Measurements from ENCODE around the gene PRRT4.

The PRRT4 gene

DNA sequence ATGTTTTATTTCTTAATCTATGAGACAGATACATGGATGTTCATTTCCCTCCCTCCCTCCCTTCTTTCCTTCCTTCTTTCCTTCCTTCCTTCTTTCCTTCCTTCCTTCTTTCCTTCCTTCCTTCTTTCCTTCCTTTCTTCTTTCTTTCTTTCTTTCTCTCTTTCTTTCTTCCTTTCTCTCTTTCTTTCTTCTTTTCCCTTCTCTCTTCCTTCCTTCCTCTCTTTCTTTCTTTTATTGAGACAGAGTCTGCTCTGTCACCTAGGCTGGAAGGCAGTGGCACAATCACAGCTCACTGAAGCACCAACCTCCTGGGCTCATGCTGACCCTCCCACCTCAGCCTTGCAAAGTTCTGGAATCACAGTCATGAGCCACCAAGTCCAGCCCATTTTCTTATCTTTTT lies 5.5 kb upstream of the PRRT4 start:
- no peak overlapping the region for H3K27ac ChIP-seq (replicated peaks)
- no peaks in the 10 kb centered on the region for H3K27me3 ChIP-seq (ENCODE audit: insufficient read depth, poor library complexity, severe bottlenecking)

DNA sequence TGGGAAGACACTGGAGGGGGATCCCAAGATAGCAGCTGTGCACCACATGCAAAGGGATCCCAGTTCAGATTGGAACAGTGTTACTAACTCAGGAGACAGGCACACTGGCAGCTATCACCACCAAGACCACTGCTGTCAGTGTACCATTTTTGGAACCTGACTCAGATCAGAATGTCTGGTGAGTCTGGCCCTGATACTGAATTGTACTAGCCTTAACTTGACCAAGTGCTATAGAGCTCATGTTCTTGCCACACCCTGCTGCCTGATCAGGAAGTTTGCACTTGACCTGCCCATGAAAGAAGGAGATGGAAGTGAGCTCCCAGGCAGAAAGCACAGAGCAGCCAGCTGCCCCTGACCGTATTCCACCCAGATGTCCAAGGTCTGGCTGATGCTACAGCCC lies 4.8 kb upstream of the PRRT4 start:
- Histone ChIP-seq H3K27me3 (ENCODE audit: insufficient read depth, poor library complexity, severe bottlenecking) (no peaks in the 10 kb centered on the region), H3K4me3 (replicated peaks; ENCODE audit: insufficient read depth, low read length) (no peak overlapping the region), H3K27ac (replicated peaks) (no peak overlapping the region)
- no peak for DNase-seq (ENCODE audit: low read depth in 1 of 2, low spot score in 1 of 2)
- TF ChIP-seq, protein P1, sequence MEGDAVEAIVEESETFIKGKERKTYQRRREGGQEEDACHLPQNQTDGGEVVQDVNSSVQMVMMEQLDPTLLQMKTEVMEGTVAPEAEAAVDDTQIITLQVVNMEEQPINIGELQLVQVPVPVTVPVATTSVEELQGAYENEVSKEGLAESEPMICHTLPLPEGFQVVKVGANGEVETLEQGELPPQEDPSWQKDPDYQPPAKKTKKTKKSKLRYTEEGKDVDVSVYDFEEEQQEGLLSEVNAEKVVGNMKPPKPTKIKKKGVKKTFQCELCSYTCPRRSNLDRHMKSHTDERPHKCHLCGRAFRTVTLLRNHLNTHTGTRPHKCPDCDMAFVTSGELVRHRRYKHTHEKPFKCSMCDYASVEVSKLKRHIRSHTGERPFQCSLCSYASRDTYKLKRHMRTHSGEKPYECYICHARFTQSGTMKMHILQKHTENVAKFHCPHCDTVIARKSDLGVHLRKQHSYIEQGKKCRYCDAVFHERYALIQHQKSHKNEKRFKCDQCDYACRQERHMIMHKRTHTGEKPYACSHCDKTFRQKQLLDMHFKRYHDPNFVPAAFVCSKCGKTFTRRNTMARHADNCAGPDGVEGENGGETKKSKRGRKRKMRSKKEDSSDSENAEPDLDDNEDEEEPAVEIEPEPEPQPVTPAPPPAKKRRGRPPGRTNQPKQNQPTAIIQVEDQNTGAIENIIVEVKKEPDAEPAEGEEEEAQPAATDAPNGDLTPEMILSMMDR (IDR thresholded peaks at IDR 0.05; ENCODE audit: insufficient read depth, low read length) = no peak
- no peak for TF ChIP-seq POLR2AphosphoS5 (IDR thresholded peaks at IDR 0.05; ENCODE audit: low read depth)
- TF ChIP-seq GABPA (IDR thresholded peaks at IDR 0.05; ENCODE audit: low read depth) = no peak
- TF ChIP-seq SPI1 (IDR thresholded peaks at IDR 0.05; ENCODE audit: borderline replicate concordance, low read depth) = no peak
- TF ChIP-seq, protein P2, sequence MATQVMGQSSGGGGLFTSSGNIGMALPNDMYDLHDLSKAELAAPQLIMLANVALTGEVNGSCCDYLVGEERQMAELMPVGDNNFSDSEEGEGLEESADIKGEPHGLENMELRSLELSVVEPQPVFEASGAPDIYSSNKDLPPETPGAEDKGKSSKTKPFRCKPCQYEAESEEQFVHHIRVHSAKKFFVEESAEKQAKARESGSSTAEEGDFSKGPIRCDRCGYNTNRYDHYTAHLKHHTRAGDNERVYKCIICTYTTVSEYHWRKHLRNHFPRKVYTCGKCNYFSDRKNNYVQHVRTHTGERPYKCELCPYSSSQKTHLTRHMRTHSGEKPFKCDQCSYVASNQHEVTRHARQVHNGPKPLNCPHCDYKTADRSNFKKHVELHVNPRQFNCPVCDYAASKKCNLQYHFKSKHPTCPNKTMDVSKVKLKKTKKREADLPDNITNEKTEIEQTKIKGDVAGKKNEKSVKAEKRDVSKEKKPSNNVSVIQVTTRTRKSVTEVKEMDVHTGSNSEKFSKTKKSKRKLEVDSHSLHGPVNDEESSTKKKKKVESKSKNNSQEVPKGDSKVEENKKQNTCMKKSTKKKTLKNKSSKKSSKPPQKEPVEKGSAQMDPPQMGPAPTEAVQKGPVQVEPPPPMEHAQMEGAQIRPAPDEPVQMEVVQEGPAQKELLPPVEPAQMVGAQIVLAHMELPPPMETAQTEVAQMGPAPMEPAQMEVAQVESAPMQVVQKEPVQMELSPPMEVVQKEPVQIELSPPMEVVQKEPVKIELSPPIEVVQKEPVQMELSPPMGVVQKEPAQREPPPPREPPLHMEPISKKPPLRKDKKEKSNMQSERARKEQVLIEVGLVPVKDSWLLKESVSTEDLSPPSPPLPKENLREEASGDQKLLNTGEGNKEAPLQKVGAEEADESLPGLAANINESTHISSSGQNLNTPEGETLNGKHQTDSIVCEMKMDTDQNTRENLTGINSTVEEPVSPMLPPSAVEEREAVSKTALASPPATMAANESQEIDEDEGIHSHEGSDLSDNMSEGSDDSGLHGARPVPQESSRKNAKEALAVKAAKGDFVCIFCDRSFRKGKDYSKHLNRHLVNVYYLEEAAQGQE (IDR thresholded peaks at IDR 0.05; ENCODE audit: insufficient replicate concordance, low read depth) = no peak

More for the DNA sequence above, 5.5 kb upstream of the PRRT4 start:
- no peak for TF ChIP-seq GABPA (IDR thresholded peaks at IDR 0.05; ENCODE audit: low read depth)
- TF ChIP-seq, protein P2 (IDR thresholded peaks at IDR 0.05; ENCODE audit: insufficient replicate concordance, low read depth) = no peak
- TF ChIP-seq, protein P1 (IDR thresholded peaks at IDR 0.05; ENCODE audit: insufficient read depth, low read length) = no peak
- no peak for DNase-seq (ENCODE audit: low read depth in 1 of 2, low spot score in 1 of 2)
- no peak overlapping the region for H3K4me3 ChIP-seq (replicated peaks; ENCODE audit: insufficient read depth, low read length)

DNA sequence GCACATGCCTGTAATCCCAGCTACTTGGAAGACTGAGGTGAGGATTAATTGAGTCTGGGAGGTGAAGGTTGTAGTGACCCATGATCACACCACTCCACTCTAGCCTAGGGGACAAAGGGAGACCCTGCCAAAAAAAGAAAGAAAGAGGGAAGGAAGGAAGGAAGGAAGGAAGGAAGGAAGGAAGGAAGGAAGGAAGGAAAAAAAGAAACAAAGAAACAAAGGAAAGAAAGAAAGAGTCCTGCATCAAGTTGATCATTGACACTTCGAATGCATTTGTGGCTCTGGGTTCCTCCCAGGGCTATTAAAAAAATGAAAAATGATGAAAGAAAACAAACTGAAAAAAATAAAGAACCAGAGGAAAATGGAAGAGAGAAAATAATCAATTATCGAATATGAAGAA lies 3.9 kb upstream of the PRRT4 start:
- TF ChIP-seq, protein P2 (IDR thresholded peaks at IDR 0.05; ENCODE audit: insufficient replicate concordance, low read depth) = no peak
- no peak for TF ChIP-seq POLR2AphosphoS5 (IDR thresholded peaks at IDR 0.05; ENCODE audit: low read depth)
- TF ChIP-seq, protein P1 (IDR thresholded peaks at IDR 0.05; ENCODE audit: insufficient read depth, low read length) = no peak
- no peak for TF ChIP-seq SPI1 (IDR thresholded peaks at IDR 0.05; ENCODE audit: borderline replicate concordance, low read depth)

More for the DNA sequence above, 3.9 kb upstream of the PRRT4 start:
- Histone ChIP-seq H3K27ac (replicated peaks) (no peak overlapping the region), H3K27me3 (ENCODE audit: insufficient read depth, poor library complexity, severe bottlenecking) (no peaks in the 10 kb centered on the region), H3K4me3 (replicated peaks; ENCODE audit: insufficient read depth, low read length) (no peak overlapping the region)
- DNase-seq (ENCODE audit: low read depth in 1 of 2, low spot score in 1 of 2) = no peak
